Right lobe of liver (tissue), 4 donors: Measurements from ENCODE around the gene ANXA3.

Source experiments
- POLR2A ChIP-seq: fragments of 450-650 bp; IDR thresholded peaks from one replicate; pipeline ENCODE4 v1.6.1; 2017; ENCODE audit warnings: antibody characterized with exemption, mild to moderate bottlenecking
- TF ChIP-seq, protein P1 (sequence below), 4 donors: fragments of 200-600 bp in 3 of 4; fragments of 450-650 bp in 1 of 4; IDR thresholded peaks; one replicate each; pipeline versions ENCODE4 v1.5.1 to v1.8.0; 2016 to 2022; ENCODE audit warnings: antibody characterized with exemption in 4 of 4, mild to moderate bottlenecking in 2 of 4
- donor health status: DM: no; HTN: no; CAD: no.
- donor health status: DM: no; HTN: no; CAD: no.
- donor health status: DM: no; HTN: yes; CAD: no.

DNA sequence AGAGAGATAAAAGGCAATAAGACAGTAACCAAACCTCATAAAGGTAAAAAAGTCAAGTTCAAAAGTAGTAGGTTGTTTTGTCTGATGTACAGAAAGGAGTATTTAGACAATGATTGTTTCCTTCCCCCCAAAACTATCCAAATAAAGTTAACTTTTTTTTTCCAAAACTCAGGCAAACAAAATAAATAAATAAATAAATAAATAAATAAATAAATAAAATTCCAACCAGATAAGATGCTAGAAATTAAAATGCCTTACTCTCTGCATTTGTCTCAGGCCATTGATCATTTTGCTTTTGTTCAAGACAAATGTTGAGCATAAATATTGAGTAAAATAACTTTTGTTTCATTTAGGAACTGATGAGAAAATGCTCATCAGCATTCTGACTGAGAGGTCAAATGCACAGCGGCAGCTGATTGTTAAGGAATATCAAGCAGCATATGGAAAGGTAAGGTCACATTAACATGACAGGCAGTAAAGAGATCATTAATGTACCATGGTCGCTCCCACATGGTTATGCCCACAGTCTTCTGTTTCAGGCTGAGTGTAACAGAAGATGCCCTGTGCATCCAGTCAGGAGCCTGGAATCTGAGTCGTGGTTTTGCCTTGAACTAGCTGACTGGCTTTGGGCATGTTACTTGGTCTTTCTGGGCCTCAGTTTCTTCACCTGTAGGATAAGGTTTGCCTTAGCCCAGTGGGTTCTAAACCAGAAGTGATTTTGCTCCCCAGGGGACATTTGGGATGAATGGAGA, 27.3 kb downstream of the ANXA3 start:
- TF ChIP-seq POLR2A, result no peak
- TF ChIP-seq, protein P1, sequence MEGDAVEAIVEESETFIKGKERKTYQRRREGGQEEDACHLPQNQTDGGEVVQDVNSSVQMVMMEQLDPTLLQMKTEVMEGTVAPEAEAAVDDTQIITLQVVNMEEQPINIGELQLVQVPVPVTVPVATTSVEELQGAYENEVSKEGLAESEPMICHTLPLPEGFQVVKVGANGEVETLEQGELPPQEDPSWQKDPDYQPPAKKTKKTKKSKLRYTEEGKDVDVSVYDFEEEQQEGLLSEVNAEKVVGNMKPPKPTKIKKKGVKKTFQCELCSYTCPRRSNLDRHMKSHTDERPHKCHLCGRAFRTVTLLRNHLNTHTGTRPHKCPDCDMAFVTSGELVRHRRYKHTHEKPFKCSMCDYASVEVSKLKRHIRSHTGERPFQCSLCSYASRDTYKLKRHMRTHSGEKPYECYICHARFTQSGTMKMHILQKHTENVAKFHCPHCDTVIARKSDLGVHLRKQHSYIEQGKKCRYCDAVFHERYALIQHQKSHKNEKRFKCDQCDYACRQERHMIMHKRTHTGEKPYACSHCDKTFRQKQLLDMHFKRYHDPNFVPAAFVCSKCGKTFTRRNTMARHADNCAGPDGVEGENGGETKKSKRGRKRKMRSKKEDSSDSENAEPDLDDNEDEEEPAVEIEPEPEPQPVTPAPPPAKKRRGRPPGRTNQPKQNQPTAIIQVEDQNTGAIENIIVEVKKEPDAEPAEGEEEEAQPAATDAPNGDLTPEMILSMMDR (IDR thresholded peaks at IDR 0.05), result no peak
